Naive B cell (primary cell): Measurements from ENCODE around the gene RRP7A. TPM values are rescaled to one million over a fixed set of nuclear protein-coding genes. Genes with fewer than 3 reads are reported as not detected.
"Not testable (repeated sequence)": the region's sequence is repeated elsewhere in the genome, so short reads cannot be mapped to it uniquely, and the experiment has no call there.

ENCODE experiments used
- ATAC-seq, 2 donors: fragments of 150-1000 bp; cut with Tn5 transposase; 2 replicates each; pipeline ENCODE4 v1.10.0; 2021; ENCODE audit warnings: low read depth in 2 of 2, mild to moderate bottlenecking in 2 of 2, moderate library complexity in 2 of 2
- DNase-seq: peaks from one replicate; pipeline ENCODE4 v3.0.0; 2022
- H3K27ac Mint-ChIP-seq, 6 donors: one replicate each; pipeline ENCODE4 v1.8.0; 2020 to 2022; ENCODE audit warnings: mild to moderate bottlenecking in 6 of 6, mixed read lengths in 6 of 6, moderate library complexity in 5 of 6, inconsistent platforms in 2 of 6
- H3K27me3 Mint-ChIP-seq, 3 donors: one replicate each; pipeline ENCODE4 v1.8.0; 2021 to 2022; ENCODE audit warnings: mixed read lengths in 3 of 3, mild to moderate bottlenecking in 1 of 3
- H3K36me3 Mint-ChIP-seq, 2 donors: one replicate each; pipeline ENCODE4 v1.8.0; 2020 to 2022; ENCODE audit warnings: mixed read lengths in 2 of 2, inconsistent platforms in 1 of 2, mild to moderate bottlenecking in 1 of 2
- H3K4me1 Mint-ChIP-seq, 3 donors: one replicate each; pipeline ENCODE4 v1.8.0; 2020 to 2022; ENCODE audit warnings: mixed read lengths in 3 of 3, inconsistent platforms in 1 of 3, mild to moderate bottlenecking in 1 of 3, moderate library complexity in 1 of 3
- H3K4me3 Mint-ChIP-seq, 8 donors: one replicate each; pipeline ENCODE4 v1.8.0; 2020 to 2022; ENCODE audit warnings: mild to moderate bottlenecking in 8 of 8, mixed read lengths in 8 of 8, moderate library complexity in 8 of 8, inconsistent platforms in 2 of 8
- H3K9me3 Mint-ChIP-seq, 7 donors: one replicate each; pipeline ENCODE4 v1.8.0; 2020 to 2022; ENCODE audit warnings: mixed read lengths in 7 of 7, mild to moderate bottlenecking in 5 of 7, inconsistent platforms in 2 of 7, moderate library complexity in 1 of 7
- polyA plus RNA-seq, 6 donors: library from polyadenylated mRNA; unstranded; fragments of 300-500 nt; fragmentation: Illumina TruSeq; gene quantifications; one replicate each; pipeline ENCODE4 v1.2.3, GENCODE V29; 2021; ENCODE audit warnings: low read depth in 6 of 6

The RRP7A gene
- polyA plus RNA-seq, 6 donors from 2014 or later = 32.1 to 95.4 (median 71.6) TPM

- not testable (repeated sequence) for H3K4me1 Mint-ChIP-seq, H3K36me3 Mint-ChIP-seq, H3K27me3 Mint-ChIP-seq, DNase-seq, H3K9me3 Mint-ChIP-seq, H3K4me3 Mint-ChIP-seq, ATAC-seq
- H3K27ac Mint-ChIP-seq = peak overlapping the region in 4 of 6 donors; percentile 18 to 53 (median 45)
These were observed 11.1 kb downstream of the RRP7A start for GRCh38 chr22:42508327-42508974.

- H3K27ac Mint-ChIP-seq = peak overlapping the region in 2 of 6 donors; percentile 12 to 51
- H3K4me1 Mint-ChIP-seq = peaks cover 8 to 13% (median 10%) of the 10 kb centered on the region in 3 donors
- no peaks in the 10 kb centered on the region for H3K36me3 Mint-ChIP-seq
- DNase-seq (no peak), ATAC-seq (no peak)
- H3K9me3 Mint-ChIP-seq = no peaks in the 10 kb centered on the region
- H3K4me3 Mint-ChIP-seq = peak overlapping the region in 7 of 8 donors; percentile 64 to 89 (median 78)
- no peaks in the 10 kb centered on the region for H3K27me3 Mint-ChIP-seq
These were observed 18.8 kb downstream of the RRP7A start for GRCh38 chr22:42500836-42501179.

GRCh38 chr22:42500161-42500835 is 19.3 kb downstream of the RRP7A start:
- Mint-ChIP-seq H3K27ac (peak overlapping the region in 3 of 6 donors; percentile 51 to 83 (median 76)), H3K4me1 (peaks cover 13 to 17% (median 14%) of the 10 kb centered on the region in 3 donors), H3K4me3 (peak overlapping the region; percentile 64 to 89 (median 78)), H3K9me3 (no peaks in the 10 kb centered on the region), H3K36me3 (no peaks in the 10 kb centered on the region), H3K27me3 (no peaks in the 10 kb centered on the region)
- ATAC-seq (peak; percentile 82 to 86), DNase-seq (peak; percentile 77)

- DNase-seq, H3K9me3 Mint-ChIP-seq, ATAC-seq, H3K36me3 Mint-ChIP-seq, H3K27me3 Mint-ChIP-seq: not testable (repeated sequence)
- H3K4me3 Mint-ChIP-seq = peak overlapping the region; percentile 58 to 89 (median 70)
- peak overlapping the region in 2 of 6 donors; percentile 68 to 76 for H3K27ac Mint-ChIP-seq
- peaks cover 14 to 19% (median 18%) of the 10 kb centered on the region in 3 donors for H3K4me1 Mint-ChIP-seq
These were observed 19.8 kb downstream of the RRP7A start for GRCh38 chr22:42499773-42500160.

- H3K27ac Mint-ChIP-seq = not testable (repeated sequence)
These were observed 24.0 kb downstream of the RRP7A start for GRCh38 chr22:42495533-42496141.

GRCh38 chr22:42493393-42493792 is 26.2 kb downstream of the RRP7A start:
- ATAC-seq (no peak), DNase-seq (no peak)
- no peaks in the 10 kb centered on the region for H3K9me3 Mint-ChIP-seq
- no peak overlapping the region for H3K4me3 Mint-ChIP-seq
- no peaks in the 10 kb centered on the region for H3K36me3 Mint-ChIP-seq
- peaks cover 14 to 23% (median 15%) of the 10 kb centered on the region in 3 donors for H3K4me1 Mint-ChIP-seq
- peaks cover 0 to 5% (median 5%) of the 10 kb centered on the region in 3 donors for H3K27me3 Mint-ChIP-seq
- no peak overlapping the region for H3K27ac Mint-ChIP-seq

More at GRCh38 chr22:42495533-42496141, 24.0 kb downstream of the RRP7A start:
- peaks cover 18 to 24% (median 23%) of the 10 kb centered on the region in 3 donors for H3K4me1 Mint-ChIP-seq
- H3K36me3 Mint-ChIP-seq, H3K9me3 Mint-ChIP-seq, H3K27me3 Mint-ChIP-seq, DNase-seq: not testable (repeated sequence)
- peak; percentile 9 to 27 for ATAC-seq
- H3K4me3 Mint-ChIP-seq = peak overlapping the region in 5 of 8 donors; percentile 28 to 65 (median 57)

GRCh38 chr22:42492323-42492690 is 27.3 kb downstream of the RRP7A start:
- H3K4me3 Mint-ChIP-seq = no peak overlapping the region
- ATAC-seq (no peak), DNase-seq (no peak)
- no peaks in the 10 kb centered on the region for H3K36me3 Mint-ChIP-seq
- no peaks in the 10 kb centered on the region for H3K9me3 Mint-ChIP-seq
- no peak overlapping the region for H3K27ac Mint-ChIP-seq
- H3K27me3 Mint-ChIP-seq = peaks cover 0 to 5% (median 5%) of the 10 kb centered on the region in 3 donors
- peaks cover 14 to 23% (median 15%) of the 10 kb centered on the region in 3 donors for H3K4me1 Mint-ChIP-seq

GRCh38 chr22:42490243-42490832 is 29.3 kb downstream of the RRP7A start:
- no peak for DNase-seq
- Mint-ChIP-seq H3K27me3 (peaks cover 0 to 5% (median 5%) of the 10 kb centered on the region in 3 donors), H3K4me3 (no peak overlapping the region), H3K9me3 (no peaks in the 10 kb centered on the region), H3K4me1 (peaks cover 4 to 10% (median 9%) of the 10 kb centered on the region in 3 donors), H3K36me3 (no peaks in the 10 kb centered on the region), H3K27ac (no peak overlapping the region)
- no peak for ATAC-seq

GRCh38 chr22:42489000-42489399 is 30.6 kb downstream of the RRP7A start:
- no peak for DNase-seq
- Mint-ChIP-seq H3K9me3 (no peaks in the 10 kb centered on the region), H3K27ac (no peak overlapping the region), H3K27me3 (peaks cover 5 to 11% (median 5%) of the 10 kb centered on the region in 3 donors), H3K36me3 (no peaks in the 10 kb centered on the region), H3K4me3 (no peak overlapping the region), H3K4me1 (no peaks in the 10 kb centered on the region)
- ATAC-seq = no peak

GRCh38 chr22:42484506-42484905 is 35.1 kb downstream of the RRP7A start:
- DNase-seq (no peak), ATAC-seq (no peak)
- no peak overlapping the region for H3K4me3 Mint-ChIP-seq
- H3K27me3 Mint-ChIP-seq = peaks cover 5 to 31% (median 16%) of the 10 kb centered on the region in 3 donors
- no peak overlapping the region for H3K27ac Mint-ChIP-seq
- H3K4me1 Mint-ChIP-seq = peaks cover 0 to 3% (median 2%) of the 10 kb centered on the region in 3 donors
- peaks cover 0 to 4% (median 0%) of the 10 kb centered on the region in 7 donors for H3K9me3 Mint-ChIP-seq
- no peaks in the 10 kb centered on the region for H3K36me3 Mint-ChIP-seq

GRCh38 chr22:42483610-42484223 is 35.9 kb downstream of the RRP7A start:
- peaks cover 6 to 31% (median 14%) of the 10 kb centered on the region in 3 donors for H3K27me3 Mint-ChIP-seq
- not testable (repeated sequence) for H3K36me3 Mint-ChIP-seq, H3K27ac Mint-ChIP-seq, H3K4me1 Mint-ChIP-seq, ATAC-seq, DNase-seq, H3K9me3 Mint-ChIP-seq, H3K4me3 Mint-ChIP-seq

- ATAC-seq = no peak
- Mint-ChIP-seq H3K4me3 (no peak overlapping the region), H3K36me3 (no peaks in the 10 kb centered on the region), H3K4me1 (peaks cover 5 to 16% (median 15%) of the 10 kb centered on the region in 3 donors), H3K9me3 (no peaks in the 10 kb centered on the region), H3K27me3 (peaks cover 15 to 17% (median 16%) of the 10 kb centered on the region in 3 donors), H3K27ac (peak overlapping the region in 1 of 6 donors; percentile 41)
- DNase-seq = no peak
These were observed 44.5 kb downstream of the RRP7A start for GRCh38 chr22:42475122-42475521.
